IMR-90 (cell line): ENCODE measurements around the gene RBMY1D. TPM values are rescaled to one million over a fixed set of nuclear protein-coding genes. Genes with fewer than 3 reads are reported as not detected.

Experiments used
- ATAC-seq: fragments of 200-7000 bp; cut with Tn5 transposase; 2 replicates; pipeline ENCODE4 v1.9.1; 2020; ENCODE audit warnings: low read depth, mild to moderate bottlenecking, moderate library complexity
- BruUV-seq: library from RNA; stranded (reverse); fragments of 400-500 nt; replicated peaks from 2 replicates; lab custom pipeline; 2021; lab: Mats Ljungman, UMichigan
- CTCF ChIA-PET: fragments of 300-600 bp; formaldehyde crosslinking; extraction: SDS; loops from one replicate; lab custom pipeline; 2021; ENCODE audit warnings: antibody characterized with exemption; lab: Yijun Ruan, JAX
- POLR2A ChIA-PET: fragments of 300-600 bp; sonication (Branson Sonifier 250); formaldehyde crosslinking; loops from one replicate; lab custom pipeline; 2022; ENCODE audit warnings: antibody characterized with exemption; ENCODE audit not compliant: unreplicated experiment; lab: Charles Lee
- DNase-seq: peaks from one replicate; pipeline ENCODE4 v3.0.0; 2013
- H2AFZ ChIP-seq: replicated peaks from 2 replicates; pipeline ENCODE3; 2013; ENCODE audit warnings: low read length, mild to moderate bottlenecking; ENCODE audit not compliant: poor library complexity
- H2AK5ac ChIP-seq: 2 replicates; pipeline ENCODE4 v1.6.1; 2013; ENCODE audit warnings: low read depth, low read length, inconsistent platforms
- H2AK9ac ChIP-seq: replicated peaks from 2 replicates; pipeline ENCODE3; 2013; ENCODE audit warnings: mild to moderate bottlenecking, low read depth, low read length, moderate library complexity; ENCODE audit not compliant: poor library complexity
- H2BK120ac ChIP-seq: 2 replicates; pipeline ENCODE4 v1.6.1; 2013; ENCODE audit warnings: low read depth, low read length, inconsistent platforms
- H2BK15ac ChIP-seq: 3 replicates; pipeline ENCODE4 v1.6.1; 2013; ENCODE audit warnings: low read depth, low read length, inconsistent platforms
- H2BK20ac ChIP-seq: 2 replicates; pipeline ENCODE4 v1.6.1; 2013; ENCODE audit warnings: low read depth, mild to moderate bottlenecking, inconsistent platforms, low read length, moderate library complexity
- H2BK5ac ChIP-seq: 2 replicates; pipeline ENCODE4 v1.6.1; 2013; ENCODE audit warnings: mild to moderate bottlenecking, low read depth, low read length, inconsistent platforms; ENCODE audit not compliant: poor library complexity, severe bottlenecking
- H3K14ac ChIP-seq: replicated peaks from 2 replicates; pipeline ENCODE4 v1.6.1; 2013; ENCODE audit warnings: low read depth, low read length, inconsistent platforms
- H3K18ac ChIP-seq: 2 replicates; pipeline ENCODE4 v1.6.1; 2013; ENCODE audit warnings: low read depth, low read length, control low read depth
- H3K23ac ChIP-seq: 2 replicates; pipeline ENCODE4 v1.6.1; 2013; ENCODE audit warnings: low read depth, low read length, inconsistent platforms
- H3K27ac ChIP-seq: 2 replicates; pipeline ENCODE4 v1.5.1; 2013; ENCODE audit warnings: mild to moderate bottlenecking, control low read depth, low read length; ENCODE audit not compliant: insufficient read depth
- H3K27me3 ChIP-seq: 2 replicates; pipeline ENCODE4 v1.6.1; 2013; ENCODE audit warnings: low read length; ENCODE audit not compliant: control insufficient read depth, insufficient read depth
- H3K36me3 ChIP-seq: 2 replicates; pipeline ENCODE4 v1.6.1; 2013; ENCODE audit warnings: low read length, mixed read lengths; ENCODE audit not compliant: control insufficient read depth, insufficient read depth
- H3K4ac ChIP-seq: 2 replicates; pipeline ENCODE4 v1.6.1; 2013; ENCODE audit warnings: low read depth, low read length, inconsistent platforms
- H3K4me1 ChIP-seq: 2 replicates; pipeline ENCODE4 v1.6.1; 2013; ENCODE audit warnings: low read length, mixed read lengths; ENCODE audit not compliant: control insufficient read depth, insufficient read depth
- H3K4me2 ChIP-seq: 2 replicates; pipeline ENCODE4 v1.6.1; 2013; ENCODE audit warnings: low read depth, mild to moderate bottlenecking, control low read depth, low read length, moderate library complexity
- H3K4me3 ChIP-seq: 2 replicates; pipeline ENCODE4 v1.5.1; 2013; ENCODE audit warnings: low read depth, mild to moderate bottlenecking, control low read depth, low read length, moderate library complexity; ENCODE audit not compliant: insufficient read depth
- H3K56ac ChIP-seq: 2 replicates; pipeline ENCODE4 v1.6.1; 2013; ENCODE audit warnings: low read length, inconsistent platforms; ENCODE audit not compliant: insufficient read depth; ENCODE audit errors: extremely low read depth
- H3K79me1 ChIP-seq, 2 experiments: 2 replicates each; pipeline ENCODE4 v1.6.1; 2013; ENCODE audit warnings: low read length in 2 of 2, inconsistent platforms in 1 of 2, low read depth in 1 of 2
- H3K9ac ChIP-seq: 2 replicates; pipeline ENCODE4 v1.6.1; 2013; ENCODE audit warnings: low read depth, low read length, control low read depth
- H3K9me1 ChIP-seq: 2 replicates; pipeline ENCODE4 v1.6.1; 2013; ENCODE audit warnings: low read length, inconsistent platforms; ENCODE audit not compliant: insufficient read depth
- H3K9me3 ChIP-seq: 2 replicates; pipeline ENCODE4 v1.6.1; 2013; ENCODE audit warnings: low read length; ENCODE audit not compliant: control insufficient read depth, insufficient read depth
- H4K20me1 ChIP-seq: 2 replicates; pipeline ENCODE4 v1.6.1; 2013; ENCODE audit warnings: low read length, inconsistent platforms; ENCODE audit not compliant: insufficient read depth
- H4K5ac ChIP-seq: 2 replicates; pipeline ENCODE4 v1.6.1; 2013; ENCODE audit warnings: mild to moderate bottlenecking, low read depth, low read length, control low read depth
- H4K8ac ChIP-seq, 2 experiments: 2 replicates each; pipeline ENCODE4 v1.6.1; 2013; ENCODE audit warnings: low read depth in 2 of 2, low read length in 2 of 2, control low read depth in 1 of 2, inconsistent platforms in 1 of 2
- H4K91ac ChIP-seq: 2 replicates; pipeline ENCODE4 v1.6.1; 2013; ENCODE audit warnings: low read depth, low read length, inconsistent platforms; ENCODE audit not compliant: insufficient read depth
- BHLHE40 ChIP-seq: fragments of 150-350 bp; IDR thresholded peaks from 2 replicates; pipeline ENCODE4 v1.6.1; 2016; ENCODE audit warnings: mild to moderate bottlenecking, low read depth, low read length
- CEBPB ChIP-seq: IDR thresholded peaks from 2 replicates; pipeline ENCODE4 v1.6.1; 2012; ENCODE audit warnings: low read depth, low read length, improper control_type of control experiment
- CHD1 ChIP-seq: IDR thresholded peaks from 2 replicates; pipeline ENCODE4 v1.6.1; 2012; ENCODE audit warnings: low read depth, low read length, improper control_type of control experiment
- FOS ChIP-seq: fragments of 150-350 bp; IDR thresholded peaks from 2 replicates; pipeline ENCODE4 v1.6.1; 2016; ENCODE audit warnings: low read depth, low read length
- MAFK ChIP-seq: IDR thresholded peaks from 2 replicates; pipeline ENCODE4 v1.6.1; 2012; ENCODE audit warnings: low read depth, low read length, improper control_type of control experiment
- MAZ ChIP-seq: IDR thresholded peaks from 2 replicates; pipeline ENCODE4 v1.6.1; 2012; ENCODE audit warnings: low read depth, mild to moderate bottlenecking, low read length, improper control_type of control experiment, moderate library complexity, borderline replicate concordance
- MXI1 ChIP-seq: IDR thresholded peaks from 2 replicates; pipeline ENCODE4 v1.6.1; 2012; ENCODE audit warnings: low read depth, mild to moderate bottlenecking, low read length, moderate library complexity, borderline replicate concordance
- NFE2L2 ChIP-seq: fragments of 150-350 bp; IDR thresholded peaks from 2 replicates; pipeline ENCODE4 v1.6.1; 2016; ENCODE audit warnings: low read depth, mild to moderate bottlenecking, low read length
- POLR2A ChIP-seq: IDR thresholded peaks from 2 replicates; pipeline ENCODE4 v1.6.1; 2012; ENCODE audit warnings: mild to moderate bottlenecking, low read depth, low read length
- RAD21 ChIP-seq: IDR thresholded peaks from 2 replicates; pipeline ENCODE4 v1.6.1; 2012; ENCODE audit warnings: low read length, improper control_type of control experiment
- RCOR1 ChIP-seq: IDR thresholded peaks from 2 replicates; pipeline ENCODE4 v1.6.1; 2012; ENCODE audit warnings: mild to moderate bottlenecking, low read length, improper control_type of control experiment; ENCODE audit not compliant: insufficient replicate concordance
- RFX5 ChIP-seq: IDR thresholded peaks from 2 replicates; pipeline ENCODE4 v1.8.0; 2012; ENCODE audit warnings: low read depth, mild to moderate bottlenecking, low read length, moderate library complexity
- SMC3 ChIP-seq: fragments of 150-350 bp; IDR thresholded peaks from 2 replicates; pipeline ENCODE4 v1.6.1; 2016; ENCODE audit warnings: low read depth, mild to moderate bottlenecking, antibody characterized with exemption, low read length, moderate library complexity
- WGBS, 2 experiments: methylation state at CpG; one replicate each; pipeline versions ENCODE4 v1.1.5 to v1.1.7; 2013; ENCODE audit warnings: missing lambda C conversion rate in 2 of 2; ENCODE audit not compliant: insufficient read length in 1 of 2; ENCODE audit errors: extremely low coverage in 2 of 2; 5-methylcytosine and 5-hydroxymethylcytosine counted together
- dilution Hi-C: fragments of 300-500 bp; cut with HindIII; formaldehyde crosslinking; loops from one replicate; pipeline ENCODE4 v1.14.3; 2018; ENCODE audit warnings: low sequenced_read_pairs; ENCODE audit not compliant: unreplicated experiment
- in situ Hi-C: fragments of 300-500 bp; cut with MboI; formaldehyde crosslinking; loops from 3 replicates; pipeline ENCODE4 v1.14.3; 2019; ENCODE audit warnings: low sequenced_read_pairs, inconsistent platforms, mixed read lengths
- intact Hi-C: fragments of 100-400 bp; cut with micrococcal nuclease; formaldehyde crosslinking; loops from 2 replicates; pipeline ENCODE4 v1.10.0; 2022
- polyA plus RNA-seq, 3 experiments: library from polyadenylated mRNA; depleted of rRNA; stranded (reverse); fragments of >200 nt; gene quantifications; 2 replicates each; pipeline ENCODE4 v1.2.3, GENCODE V29; 2012; ENCODE audit warnings: low replicate concordance in 1 of 3
- total RNA-seq: library from RNA; depleted of rRNA; stranded (reverse); fragments of >200 nt; gene quantifications from 2 replicates; pipeline ENCODE4 v1.2.3, GENCODE V29; 2012
- TF ChIP-seq, protein P1 (sequence below): fragments of 150-350 bp; IDR thresholded peaks from 2 replicates; pipeline ENCODE4 v1.6.1; 2016; ENCODE audit warnings: low read depth, mild to moderate bottlenecking, low read length, moderate library complexity, borderline replicate concordance
- TF ChIP-seq, protein P2 (sequence below): conservative IDR thresholded peaks from 2 replicates; pipeline ENCODE4 v1.5.1; 2012; ENCODE audit warnings: mild to moderate bottlenecking, low read depth, low read length, improper control_type of control experiment
- TF ChIP-seq, protein P3 (sequence below): fragments of 150-350 bp; IDR thresholded peaks from 2 replicates; pipeline ENCODE4 v1.6.1; 2017; ENCODE audit warnings: mild to moderate bottlenecking, antibody characterized with exemption, low read length, low read depth

RBMY1D gene
- total and polyA plus RNA-seq, 2 of the 4 experiments (the other 2 are of a cell fraction), result not detected

DNA sequence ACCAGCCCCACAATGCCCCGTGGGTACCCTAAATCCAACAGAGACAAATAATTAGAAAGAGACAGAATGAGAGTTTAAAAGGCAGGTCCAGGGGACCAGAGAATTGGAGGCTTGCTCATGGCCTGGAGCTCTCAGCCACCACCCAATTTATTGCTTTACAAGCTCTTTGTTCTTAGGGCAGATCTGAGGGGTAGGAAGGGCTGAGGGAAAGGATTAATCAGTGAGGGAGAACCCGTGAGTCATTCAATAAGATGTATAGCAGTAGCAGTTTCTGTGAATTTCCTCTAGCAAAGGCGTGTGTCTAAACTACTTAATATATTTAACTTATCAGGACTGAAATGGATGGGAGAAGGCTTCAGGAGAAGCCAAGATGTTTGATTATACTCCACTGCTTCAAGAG lies 48.8 kb downstream of the RBMY1D start:
- H3K27ac ChIP-seq, result no peak overlapping the region
- in situ Hi-C loops, result no loop called here
- no peak overlapping the region for H4K5ac ChIP-seq
- H2BK20ac ChIP-seq, result no peak overlapping the region
- no peak overlapping the region for H3K4me3 ChIP-seq
- no peak overlapping the region for H2AK9ac ChIP-seq
- no peak overlapping the region for H3K9ac ChIP-seq
- no peak for TF ChIP-seq MAFK
- TF ChIP-seq SMC3, result no peak
- no peak for TF ChIP-seq RFX5
- no peak for TF ChIP-seq NFE2L2
- TF ChIP-seq CEBPB, result no peak
- TF ChIP-seq, protein P1, sequence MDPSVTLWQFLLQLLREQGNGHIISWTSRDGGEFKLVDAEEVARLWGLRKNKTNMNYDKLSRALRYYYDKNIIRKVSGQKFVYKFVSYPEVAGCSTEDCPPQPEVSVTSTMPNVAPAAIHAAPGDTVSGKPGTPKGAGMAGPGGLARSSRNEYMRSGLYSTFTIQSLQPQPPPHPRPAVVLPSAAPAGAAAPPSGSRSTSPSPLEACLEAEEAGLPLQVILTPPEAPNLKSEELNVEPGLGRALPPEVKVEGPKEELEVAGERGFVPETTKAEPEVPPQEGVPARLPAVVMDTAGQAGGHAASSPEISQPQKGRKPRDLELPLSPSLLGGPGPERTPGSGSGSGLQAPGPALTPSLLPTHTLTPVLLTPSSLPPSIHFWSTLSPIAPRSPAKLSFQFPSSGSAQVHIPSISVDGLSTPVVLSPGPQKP, result no peak
- TF ChIP-seq RCOR1, result no peak
- TF ChIP-seq, protein P2, sequence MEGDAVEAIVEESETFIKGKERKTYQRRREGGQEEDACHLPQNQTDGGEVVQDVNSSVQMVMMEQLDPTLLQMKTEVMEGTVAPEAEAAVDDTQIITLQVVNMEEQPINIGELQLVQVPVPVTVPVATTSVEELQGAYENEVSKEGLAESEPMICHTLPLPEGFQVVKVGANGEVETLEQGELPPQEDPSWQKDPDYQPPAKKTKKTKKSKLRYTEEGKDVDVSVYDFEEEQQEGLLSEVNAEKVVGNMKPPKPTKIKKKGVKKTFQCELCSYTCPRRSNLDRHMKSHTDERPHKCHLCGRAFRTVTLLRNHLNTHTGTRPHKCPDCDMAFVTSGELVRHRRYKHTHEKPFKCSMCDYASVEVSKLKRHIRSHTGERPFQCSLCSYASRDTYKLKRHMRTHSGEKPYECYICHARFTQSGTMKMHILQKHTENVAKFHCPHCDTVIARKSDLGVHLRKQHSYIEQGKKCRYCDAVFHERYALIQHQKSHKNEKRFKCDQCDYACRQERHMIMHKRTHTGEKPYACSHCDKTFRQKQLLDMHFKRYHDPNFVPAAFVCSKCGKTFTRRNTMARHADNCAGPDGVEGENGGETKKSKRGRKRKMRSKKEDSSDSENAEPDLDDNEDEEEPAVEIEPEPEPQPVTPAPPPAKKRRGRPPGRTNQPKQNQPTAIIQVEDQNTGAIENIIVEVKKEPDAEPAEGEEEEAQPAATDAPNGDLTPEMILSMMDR, result no peak
- TF ChIP-seq MAZ, result no peak
- TF ChIP-seq CHD1, result no peak
- no peak for TF ChIP-seq RAD21
- no peak for TF ChIP-seq FOS
- TF ChIP-seq MXI1, result no peak
- no peak for TF ChIP-seq BHLHE40
- TF ChIP-seq POLR2A, result no peak
- TF ChIP-seq, protein P3, sequence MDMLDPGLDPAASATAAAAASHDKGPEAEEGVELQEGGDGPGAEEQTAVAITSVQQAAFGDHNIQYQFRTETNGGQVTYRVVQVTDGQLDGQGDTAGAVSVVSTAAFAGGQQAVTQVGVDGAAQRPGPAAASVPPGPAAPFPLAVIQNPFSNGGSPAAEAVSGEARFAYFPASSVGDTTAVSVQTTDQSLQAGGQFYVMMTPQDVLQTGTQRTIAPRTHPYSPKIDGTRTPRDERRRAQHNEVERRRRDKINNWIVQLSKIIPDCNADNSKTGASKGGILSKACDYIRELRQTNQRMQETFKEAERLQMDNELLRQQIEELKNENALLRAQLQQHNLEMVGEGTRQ, result no peak
- WGBS, 2 experiments, result no CpG with 5 or more reads among the region's 3 CpGs
- CTCF ChIA-PET, result no interaction called here
- no peak for ATAC-seq
- POLR2A ChIA-PET, result no interaction called here
- dilution Hi-C loops, result no loop called here
- no peaks in the 10 kb centered on the region for H3K9me3 ChIP-seq
- no peak for DNase-seq
- H3K4ac ChIP-seq, result no peak overlapping the region
- no TSS peak for BruUV-seq
- no peaks in the 10 kb centered on the region for H3K36me3 ChIP-seq
- H4K8ac ChIP-seq, result no peak overlapping the region
- no peak overlapping the region for H3K56ac ChIP-seq
- H4K20me1 ChIP-seq, result no peaks in the 10 kb centered on the region
- no peak overlapping the region for H3K18ac ChIP-seq
- H4K91ac ChIP-seq, result no peak overlapping the region
- H3K23ac ChIP-seq, result no peak overlapping the region
- H3K4me1 ChIP-seq, result no peaks in the 10 kb centered on the region
- no peaks in the 10 kb centered on the region for H3K27me3 ChIP-seq
- H2AK5ac ChIP-seq, result no peak overlapping the region
- H2BK15ac ChIP-seq, result no peak overlapping the region
- no peaks in the 10 kb centered on the region for H3K79me1 ChIP-seq
- no peaks in the 10 kb centered on the region for H3K9me1 ChIP-seq
- H2AFZ ChIP-seq, result no peak overlapping the region
- no peak overlapping the region for H2BK120ac ChIP-seq
- no peak overlapping the region for H3K4me2 ChIP-seq
- H2BK5ac ChIP-seq, result no peak overlapping the region
- no peak overlapping the region for H3K14ac ChIP-seq
- intact Hi-C loops, result no loop called here
